ENCODE results near the gene TAF3. TPM values are rescaled to one million over a fixed set of nuclear protein-coding genes. Genes with fewer than 3 reads are reported as not detected.

Gene TAF3
- polyA plus RNA-seq, 3 donors = 1.6 to 3.9 (median 3.4) TPM

- Mint-ChIP-seq H3K27me3 (ENCODE audit: low read depth in 3 of 3) (peaks cover 86 to 99% (median 92%) of the 10 kb centered on the region in 3 donors), H3K4me3 (peak overlapping the region in 1 of 2 donors; percentile 85), H3K9me3 (peaks cover 0 to 32% (median 11%) of the 10 kb centered on the region in 7 donors), H3K4me1 (peaks cover 36% of the 10 kb centered on the region), H3K27ac (no peak overlapping the region), H3K36me3 (peaks cover 3 to 12% of the 10 kb centered on the region in 2 donors)
- Histone ChIP-seq H3K4me3 (replicated peaks in 1 of 3; ENCODE audit: low read depth in 2 of 3, low read length in 3 of 3) (no peak overlapping the region), H3K4me2 (replicated peaks; ENCODE audit: extremely low read depth, low read length, poor library complexity, severe bottlenecking) (peak overlapping the region; percentile 68), H3K4me1 (ENCODE audit: control insufficient read depth in 1 of 2, insufficient read depth in 2 of 2, low read length in 2 of 2) (peaks cover 22 to 40% of the 10 kb centered on the region in 2 donors), H2AFZ (ENCODE audit: insufficient read depth, low read depth, low read length, poor library complexity, severe bottlenecking) (no peak overlapping the region), H3K27ac (ENCODE audit: low read depth in 1 of 2, low read length in 2 of 2) (no peak overlapping the region), H3K79me2 (ENCODE audit: insufficient read depth, low read length) (no peaks in the 10 kb centered on the region), H3K27me3 (ENCODE audit: control insufficient read depth in 2 of 2, insufficient read depth in 2 of 2, low read length in 2 of 2) (peaks cover 64 to 97% of the 10 kb centered on the region in 2 donors), H4K20me1 (ENCODE audit: insufficient read depth, low read length) (no peaks in the 10 kb centered on the region), H3K36me3 (replicated peaks in 1 of 2; ENCODE audit: control insufficient read depth in 1 of 2, insufficient read depth in 2 of 2, low read length in 2 of 2) (no peaks in the 10 kb centered on the region), H3K9me3 (replicated peaks in 1 of 2; ENCODE audit: control insufficient read depth in 1 of 2, insufficient read depth in 1 of 2, low read length in 2 of 2) (peaks cover 0 to 33% of the 10 kb centered on the region in 2 donors), H3K9ac (ENCODE audit: insufficient read depth, low read length, poor library complexity, severe bottlenecking) (no peak overlapping the region)
- TF ChIP-seq CTCF (IDR thresholded peaks at IDR 0.05) = no peak
- no peak for DNase-seq
- 66% methylated on average over 10 of the region's 16 CpGs for WGBS (ENCODE audit: insufficient coverage)
- intact Hi-C loops (cut with micrococcal nuclease) = no loop called here
These were observed 241.1 kb downstream of the TAF3 start for GRCh38 chr10:8059191-8059936.

- Histone ChIP-seq H3K9me3 (replicated peaks in 1 of 2; ENCODE audit: control insufficient read depth in 1 of 2, insufficient read depth in 1 of 2, low read length in 2 of 2) (peaks cover 0 to 30% of the 10 kb centered on the region in 2 donors), H3K9ac (ENCODE audit: insufficient read depth, low read length, poor library complexity, severe bottlenecking) (no peak overlapping the region), H3K27me3 (ENCODE audit: control insufficient read depth in 2 of 2, insufficient read depth in 2 of 2, low read length in 2 of 2) (peaks cover 61 to 96% of the 10 kb centered on the region in 2 donors), H4K20me1 (ENCODE audit: insufficient read depth, low read length) (no peaks in the 10 kb centered on the region), H2AFZ (ENCODE audit: insufficient read depth, low read depth, low read length, poor library complexity, severe bottlenecking) (peak overlapping the region; percentile 35), H3K27ac (ENCODE audit: low read depth in 1 of 2, low read length in 2 of 2) (no peak overlapping the region), H3K4me2 (replicated peaks; ENCODE audit: extremely low read depth, low read length, poor library complexity, severe bottlenecking) (peak overlapping the region; percentile 68), H3K4me1 (ENCODE audit: control insufficient read depth in 1 of 2, insufficient read depth in 2 of 2, low read length in 2 of 2) (peaks cover 16 to 35% of the 10 kb centered on the region in 2 donors), H3K36me3 (replicated peaks in 1 of 2; ENCODE audit: control insufficient read depth in 1 of 2, insufficient read depth in 2 of 2, low read length in 2 of 2) (no peaks in the 10 kb centered on the region), H3K4me3 (replicated peaks in 1 of 3; ENCODE audit: low read depth in 2 of 3, low read length in 3 of 3) (peak overlapping the region; percentile 6 to 54 (median 17)), H3K79me2 (ENCODE audit: insufficient read depth, low read length) (no peaks in the 10 kb centered on the region)
- Mint-ChIP-seq H3K9me3 (peaks cover 0 to 27% (median 7%) of the 10 kb centered on the region in 7 donors), H3K27me3 (ENCODE audit: low read depth in 3 of 3) (peaks cover 80 to 97% (median 94%) of the 10 kb centered on the region in 3 donors), H3K4me3 (peak overlapping the region; percentile 73 to 85), H3K27ac (no peak overlapping the region), H3K36me3 (peaks cover 2 to 10% of the 10 kb centered on the region in 2 donors), H3K4me1 (peaks cover 31% of the 10 kb centered on the region)
- intact Hi-C loops (cut with micrococcal nuclease) = no loop called here
- TF ChIP-seq CTCF (IDR thresholded peaks at IDR 0.05) = no peak
- DNase-seq = no peak
- 1% methylated on average over 10 of the region's 15 CpGs for WGBS (ENCODE audit: insufficient coverage)
These were observed 241.9 kb downstream of the TAF3 start for GRCh38 chr10:8060010-8060703.
